22Rv1 (cell line): ENCODE measurements around the gene DCTD.

ENCODE experiments used
- H3K27ac ChIP-seq: fragments of 450-650 bp; 2 replicates; pipeline ENCODE4 v1.5.1; 2017
- CTCF ChIP-seq: fragments of 450-650 bp; IDR thresholded peaks from 2 replicates; pipeline ENCODE4 v1.5.1; 2017; ENCODE audit warnings: mild to moderate bottlenecking
- ZFX ChIP-seq: fragments of 450-650 bp; IDR thresholded peaks from 2 replicates; pipeline ENCODE4 v1.6.1; 2017; ENCODE audit warnings: antibody characterized with exemption, borderline replicate concordance

The DCTD gene

DNA sequence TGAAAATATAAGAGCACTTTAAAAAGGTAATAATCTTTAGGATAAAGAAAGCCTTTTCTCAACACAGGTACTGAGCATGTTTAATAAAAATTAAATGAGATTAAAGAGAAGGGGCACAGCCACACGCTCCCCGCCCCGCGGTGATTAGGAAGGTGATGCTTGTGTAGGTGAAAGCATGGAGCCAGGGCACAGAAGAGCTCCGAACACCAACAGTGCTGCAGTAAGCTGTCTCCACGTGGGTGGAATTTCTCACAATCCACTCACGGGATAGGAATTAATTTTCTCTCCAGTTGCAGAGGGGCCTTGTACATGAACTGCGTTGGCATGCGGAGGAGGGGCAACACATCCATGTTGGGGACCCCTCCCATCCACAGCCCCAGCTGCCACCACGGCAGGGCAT, 27.0 kb downstream of the DCTD start:
- TF ChIP-seq CTCF (no peak), ZFX (no peak)
- no peak overlapping the region for H3K27ac ChIP-seq

DNA sequence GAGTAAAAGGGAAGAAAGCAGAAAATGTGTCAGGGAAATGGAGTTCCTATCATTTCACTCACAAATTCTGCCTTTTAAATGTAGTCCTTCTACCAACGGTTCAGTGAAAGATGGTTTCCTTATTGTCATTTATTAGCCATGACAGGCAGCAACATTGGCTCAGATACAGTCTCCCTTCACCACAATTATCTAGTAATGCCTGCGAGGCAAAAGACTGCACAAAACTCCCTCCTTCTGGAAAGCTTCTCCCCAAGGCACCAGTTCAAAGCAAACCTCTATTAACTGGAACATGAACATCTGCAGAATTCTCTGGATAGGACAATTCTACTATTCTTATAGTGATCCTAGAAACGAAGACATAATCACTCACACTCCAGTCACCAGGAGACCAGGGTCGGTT, 28.3 kb downstream of the DCTD start:
- no peak for TF ChIP-seq CTCF
- no peak for TF ChIP-seq ZFX
- no peak overlapping the region for H3K27ac ChIP-seq

DNA sequence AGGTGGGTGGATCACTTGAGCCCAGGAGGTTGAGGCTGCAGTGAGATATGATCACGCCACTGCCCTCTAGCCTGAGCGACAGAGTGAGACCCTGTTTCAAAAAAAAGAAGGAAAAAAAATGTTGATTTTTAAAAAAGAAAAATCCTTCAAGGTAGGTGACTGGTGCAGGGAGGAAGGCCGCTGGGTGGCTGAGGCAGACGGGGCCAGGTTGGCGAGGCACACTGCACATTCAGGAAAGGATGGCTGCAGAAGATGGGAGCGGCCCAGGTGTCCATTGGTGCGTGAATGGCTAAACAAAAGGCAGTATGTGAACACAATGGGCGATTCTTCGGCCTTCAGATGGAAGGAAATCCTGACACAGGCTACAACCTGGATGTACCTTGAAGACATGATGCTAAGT, 30.4 kb downstream of the DCTD start:
- H3K27ac ChIP-seq, result no peak overlapping the region
- TF ChIP-seq ZFX, result no peak
- no peak for TF ChIP-seq CTCF

DNA sequence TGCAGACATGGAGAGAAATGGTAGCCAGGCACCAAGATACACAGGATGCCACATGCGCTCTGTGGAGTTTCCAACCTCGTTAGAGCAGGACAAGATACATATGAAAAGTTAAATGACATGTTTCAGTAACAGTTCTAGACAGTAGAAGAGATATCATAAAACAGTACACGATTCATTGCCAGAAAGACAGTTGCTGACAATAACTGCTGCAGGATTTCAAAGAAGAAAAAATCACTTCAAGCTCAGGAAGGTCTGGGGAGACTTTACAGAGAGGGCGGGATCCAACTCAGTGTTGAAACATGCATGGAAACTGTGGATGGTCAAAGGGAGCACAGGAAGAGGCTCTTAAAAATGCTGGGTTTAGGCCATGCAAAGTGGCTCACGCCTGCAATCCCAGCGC, 31.0 kb downstream of the DCTD start:
- H3K27ac ChIP-seq, result no peak overlapping the region
- TF ChIP-seq CTCF (no peak), ZFX (no peak)

DNA sequence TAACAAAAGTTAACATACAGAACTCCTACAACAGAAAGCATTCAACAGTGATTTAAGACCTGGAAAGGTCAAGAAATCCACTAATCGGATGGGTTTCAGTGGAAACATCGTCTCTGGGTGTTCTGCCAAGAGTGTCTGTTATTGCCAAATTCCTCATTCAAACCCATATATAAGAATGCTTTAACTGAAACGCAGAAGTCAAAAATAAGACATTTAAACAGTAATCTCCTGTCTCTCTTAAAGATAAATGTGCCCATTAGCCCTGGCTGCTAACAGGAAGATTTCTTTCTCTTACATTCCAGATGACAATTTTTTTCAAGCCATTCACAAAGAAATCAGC, 31.5 kb downstream of the DCTD start:
- H3K27ac ChIP-seq, result no peak overlapping the region
- TF ChIP-seq CTCF, result no peak
- TF ChIP-seq ZFX, result no peak

- H3K27ac ChIP-seq, result no peak overlapping the region
- no peak for TF ChIP-seq ZFX
- TF ChIP-seq CTCF, result no peak
These were observed 32.0 kb downstream of the DCTD start for GRCh38 chr4:182885022-182885737.

DNA sequence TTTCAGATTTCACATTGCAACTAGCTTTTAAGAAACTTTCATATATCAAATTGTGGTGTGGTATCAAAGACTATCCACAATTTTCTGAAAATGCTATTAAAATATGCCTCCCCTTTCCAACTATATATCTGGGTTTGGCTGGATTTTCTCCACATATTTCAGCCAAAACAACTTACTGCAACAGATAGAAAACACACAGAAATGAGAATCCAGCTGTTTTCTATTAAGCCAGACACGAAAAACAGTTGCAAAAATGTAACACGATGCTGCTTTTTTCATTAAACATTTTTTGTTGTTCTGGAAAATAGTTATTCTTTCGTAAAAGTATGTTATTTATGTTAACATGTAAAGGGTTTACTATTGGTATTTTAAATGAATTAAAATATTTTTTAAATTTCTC, 33.1 kb downstream of the DCTD start:
- TF ChIP-seq ZFX, result no peak
- no peak for TF ChIP-seq CTCF
- H3K27ac ChIP-seq, result no peak overlapping the region
